HCT116 (cell line): ENCODE data around the gene SLC35D1. TPM values are rescaled to one million over a fixed set of nuclear protein-coding genes. Genes with fewer than 3 reads are reported as not detected.

Experiments
- ATAC-seq: fragments of 200-7000 bp; cut with Tn5 transposase; 2 replicates; pipeline ENCODE4 v1.9.1; 2020; ENCODE audit warnings: mild to moderate bottlenecking, moderate library complexity
- BruUV-seq: library from RNA; stranded (reverse); fragments of 400-500 nt; replicated peaks from 2 replicates; lab custom pipeline; 2021; lab: Mats Ljungman, UMichigan
- CTCF ChIA-PET: fragments of 300-600 bp; sonication (Branson Sonifier 250); formaldehyde crosslinking; loops from one replicate; lab custom pipeline; 2021; ENCODE audit warnings: antibody characterized with exemption; lab: Charles Lee
- POLR2A ChIA-PET: fragments of 300-600, 350-600 bp; sonication (Branson Sonifier 250); formaldehyde crosslinking; loops from one replicate; lab custom pipeline; 2021; ENCODE audit warnings: antibody characterized with exemption; lab: Charles Lee
- RAD21 ChIA-PET, 2 experiments: fragments of 300-600 bp; sonication (Branson Sonifier 250); formaldehyde crosslinking; loops; one replicate each; lab custom pipeline; 2023; ENCODE audit warnings: low total read pairs in 2 of 2; ENCODE audit not compliant: uncharacterized antibody in 2 of 2, unreplicated experiment in 2 of 2, low non-redundant PET in 1 of 2; lab: Charles Lee
- DNase-seq: peaks from one replicate; pipeline ENCODE4 v3.0.0-alpha.2; 2010; ENCODE audit warnings: low read depth, low spot score
- H2AFZ ChIP-seq: fragments of 200-600 bp; shearing (Covaris generic), sonication (generic); 2 replicates; pipeline ENCODE4 v1.6.1; 2017; ENCODE audit warnings: low read depth, mixed run types, mixed read lengths, antibody characterized with exemption, low read length; ENCODE audit not compliant: poor library complexity, severe bottlenecking
- H3K27ac ChIP-seq: 2 replicates; pipeline ENCODE4 v1.5.1; 2012; ENCODE audit warnings: low read depth, low read length
- H3K27me3 ChIP-seq: fragments of 200-600 bp; sonication (generic); 2 replicates; pipeline ENCODE4 v1.6.1; 2016; ENCODE audit warnings: mixed run types, low read length, mixed read lengths; ENCODE audit not compliant: insufficient read depth
- H3K36me3 ChIP-seq, 2 experiments: fragments of 200-500 bp in 1 of 2; fragments of 200-600 bp in 1 of 2; sonication (Bioruptor generic) in 1 of 2; sonication (generic) in 1 of 2; 2 replicates each; pipeline versions ENCODE4 v1.5.1 to v1.6.1; 2014 to 2016; ENCODE audit warnings: low read length in 2 of 2, inconsistent platforms in 1 of 2, mixed read lengths in 1 of 2, mixed run types in 1 of 2; ENCODE audit not compliant: insufficient read depth in 2 of 2, control insufficient read depth in 1 of 2
- H3K4me1 ChIP-seq, 2 experiments: fragments of 200-600 bp in 1 of 2; sonication (generic) in 1 of 2; 2 replicates each; pipeline versions ENCODE4 v1.5.1 to v1.6.1; 2012 to 2017; ENCODE audit warnings: low read length in 2 of 2, inconsistent platforms in 1 of 2, mild to moderate bottlenecking in 1 of 2, mixed read lengths in 1 of 2, mixed run types in 1 of 2, moderate library complexity in 1 of 2; ENCODE audit not compliant: insufficient read depth in 2 of 2, control insufficient read depth in 1 of 2
- H3K4me2 ChIP-seq: fragments of 200-600 bp; sonication (generic); 2 replicates; pipeline ENCODE4 v1.6.1; 2017; ENCODE audit warnings: mixed run types, low read length, mixed read lengths
- H3K4me3 ChIP-seq, 2 experiments: fragments of 200-600 bp in 1 of 2; sonication (generic) in 1 of 2; replicated peaks in 1 of 2; 2 replicates each; pipeline ENCODE4 v1.5.1; 2011 to 2016; ENCODE audit warnings: low read length in 2 of 2, control low read depth in 1 of 2, low read depth in 1 of 2, mild to moderate bottlenecking in 1 of 2, mixed read lengths in 1 of 2, mixed run types in 1 of 2
- H3K79me2 ChIP-seq: fragments of 200-600 bp; sonication (generic); 2 replicates; pipeline ENCODE4 v1.6.1; 2017; ENCODE audit warnings: mild to moderate bottlenecking, mixed run types, low read length, moderate library complexity, mixed read lengths; ENCODE audit not compliant: insufficient read depth
- H3K9ac ChIP-seq: fragments of 200-600 bp; sonication (generic); 2 replicates; pipeline ENCODE4 v1.6.1; 2016; ENCODE audit warnings: low read length, mixed read lengths
- H3K9me2 ChIP-seq: fragments of 200-600 bp; sonication (generic), shearing (Covaris generic); 2 replicates; pipeline ENCODE4 v1.6.1; 2017; ENCODE audit warnings: mixed run types, mild to moderate bottlenecking, moderate library complexity; ENCODE audit not compliant: insufficient read depth
- H3K9me3 ChIP-seq, 2 experiments: fragments of 200-500 bp in 1 of 2; fragments of 200-600 bp in 1 of 2; sonication (Bioruptor generic) in 1 of 2; sonication (generic) in 1 of 2; 2 replicates each; pipeline ENCODE4 v1.6.1; 2014 to 2017; ENCODE audit warnings: low read length in 2 of 2, mixed read lengths in 2 of 2, inconsistent platforms in 1 of 2, low read depth in 1 of 2, mild to moderate bottlenecking in 1 of 2, mixed run types in 1 of 2, moderate library complexity in 1 of 2; ENCODE audit not compliant: control insufficient read depth in 1 of 2, insufficient read depth in 1 of 2
- H4K20me1 ChIP-seq: fragments of 200-600 bp; sonication (generic), shearing (Covaris generic); 2 replicates; pipeline ENCODE4 v1.6.1; 2017; ENCODE audit warnings: mixed run types, mild to moderate bottlenecking, moderate library complexity; ENCODE audit not compliant: insufficient read depth
- ELF1 ChIP-seq: IDR thresholded peaks from 2 replicates; pipeline ENCODE4 v1.6.1; 2012; ENCODE audit warnings: low read depth, borderline replicate concordance
- EZH2phosphoT487 ChIP-seq: fragments of 200-600 bp; IDR thresholded peaks from 2 replicates; pipeline ENCODE4 v1.6.1; 2018; ENCODE audit warnings: antibody characterized with exemption, borderline replicate concordance
- FOSL1 ChIP-seq: IDR thresholded peaks from 2 replicates; pipeline ENCODE4 v1.6.1; 2012; ENCODE audit warnings: low read depth
- POLR2A ChIP-seq: IDR thresholded peaks from 2 replicates; pipeline ENCODE4 v1.7.0; 2011; ENCODE audit warnings: borderline replicate concordance; ENCODE audit not compliant: insufficient read depth, insufficient read length; ENCODE audit errors: extremely low read depth
- POLR2AphosphoS5 ChIP-seq: IDR thresholded peaks from 2 replicates; pipeline ENCODE4 v1.6.1; 2011; ENCODE audit warnings: mild to moderate bottlenecking, low read depth, low read length, moderate library complexity
- RAD21 ChIP-seq: IDR thresholded peaks from 2 replicates; pipeline ENCODE4 v1.6.1; 2012; ENCODE audit warnings: low read depth, mild to moderate bottlenecking
- SIN3A ChIP-seq: IDR thresholded peaks from 2 replicates; pipeline ENCODE4 v1.6.1; 2012; ENCODE audit warnings: low read depth
- TCF7L2 ChIP-seq: IDR thresholded peaks from 2 replicates; pipeline ENCODE4 v1.7.0; 2011; ENCODE audit warnings: borderline replicate concordance, inconsistent platforms; ENCODE audit not compliant: insufficient read depth, insufficient read length; ENCODE audit errors: extremely low read depth
- YY1 ChIP-seq: IDR thresholded peaks from 2 replicates; pipeline ENCODE4 v1.6.1; 2011; ENCODE audit warnings: low read length, low read depth, moderate library complexity, mild to moderate bottlenecking; ENCODE audit not compliant: insufficient replicate concordance; ENCODE audit errors: extremely low read depth
- ZFX ChIP-seq: fragments of 450-650 bp; IDR thresholded peaks from 2 replicates; pipeline ENCODE4 v1.6.1; 2017
- ZNF274 ChIP-seq: fragments of 200-500 bp; sonication (Bioruptor generic); IDR thresholded peaks from 2 replicates; pipeline ENCODE4 v1.6.1; 2014; ENCODE audit warnings: mild to moderate bottlenecking, low read depth, low read length, inconsistent platforms
- intact Hi-C: fragments of 100-400 bp; cut with micrococcal nuclease; formaldehyde crosslinking; loops from 2 replicates; pipeline ENCODE4 v1.10.0; 2022
- total RNA-seq: library from RNA; stranded (reverse); gene quantifications from one replicate; pipeline ENCODE4 v1.2.1, GENCODE V29; 2021; ENCODE audit not compliant: unreplicated experiment
- TF ChIP-seq, protein P1 (sequence below): IDR thresholded peaks from 2 replicates; pipeline ENCODE4 v1.6.1; 2011; ENCODE audit warnings: mild to moderate bottlenecking, low read length, moderate library complexity; ENCODE audit not compliant: insufficient replicate concordance; ENCODE audit errors: extremely low read depth
- TF ChIP-seq, protein P2 (sequence below), 3 experiments: fragments of 200-600 bp in 1 of 3; sonication (generic) in 1 of 3; IDR thresholded peaks in 2 of 3; conservative IDR thresholded peaks in 1 of 3; 2 replicates each; pipeline ENCODE4 v1.5.1; 2012 to 2017; ENCODE audit warnings: low read depth in 2 of 3, low read length in 2 of 3, antibody characterized with exemption in 1 of 3, borderline replicate concordance in 1 of 3, control low read depth in 1 of 3, mild to moderate bottlenecking in 1 of 3, mixed read lengths in 1 of 3, mixed run types in 1 of 3, moderate library complexity in 1 of 3; ENCODE audit not compliant: insufficient read depth in 1 of 3
- TF ChIP-seq, protein P3 (sequence below): IDR thresholded peaks from 2 replicates; pipeline ENCODE4 v1.6.1; 2012
- TF ChIP-seq, protein P4 (sequence below): IDR thresholded peaks from 2 replicates; pipeline ENCODE4 v1.6.1; 2012

The SLC35D1 gene
- total RNA-seq, 1 experiment from 2014 or later, result 6.1 TPM

- Histone ChIP-seq H3K27me3 (no peaks in the 10 kb centered on the region), H4K20me1 (no peaks in the 10 kb centered on the region), H3K27ac (no peak overlapping the region), H3K36me3 (no peaks in the 10 kb centered on the region), H3K4me1 (peaks cover 0 to 12% of the 10 kb centered on the region in 2 experiments; a peak in 1 of 4 replicates), H3K9me2 (no peaks in the 10 kb centered on the region; the same call in 1 of the 2 replicates), H3K4me2 (peak overlapping the region; percentile 38; the same call in 1 of the 2 replicates), H3K4me3 (no peak overlapping the region), H3K9me3 (no peaks in the 10 kb centered on the region), H2AFZ (no peak overlapping the region), H3K9ac (no peak overlapping the region), H3K79me2 (no peaks in the 10 kb centered on the region)
- POLR2A ChIA-PET, result no interaction called here
- BruUV-seq, result no TSS peak
- intact Hi-C loops, result no loop called here
- RAD21 ChIA-PET, result no interaction called here
- ATAC-seq (peak; percentile 66), DNase-seq (peak; percentile 3)
- CTCF ChIA-PET, result no interaction called here
- TF ChIP-seq EZH2phosphoT487 (no peak), ELF1 (no peak), YY1 (no peak), POLR2A (no peak), RAD21 (no peak), TCF7L2 (no peak), FOSL1 (no peak), ZFX (no peak), POLR2AphosphoS5 (no peak), ZNF274 (no peak), SIN3A (no peak)
- TF ChIP-seq, protein P1, sequence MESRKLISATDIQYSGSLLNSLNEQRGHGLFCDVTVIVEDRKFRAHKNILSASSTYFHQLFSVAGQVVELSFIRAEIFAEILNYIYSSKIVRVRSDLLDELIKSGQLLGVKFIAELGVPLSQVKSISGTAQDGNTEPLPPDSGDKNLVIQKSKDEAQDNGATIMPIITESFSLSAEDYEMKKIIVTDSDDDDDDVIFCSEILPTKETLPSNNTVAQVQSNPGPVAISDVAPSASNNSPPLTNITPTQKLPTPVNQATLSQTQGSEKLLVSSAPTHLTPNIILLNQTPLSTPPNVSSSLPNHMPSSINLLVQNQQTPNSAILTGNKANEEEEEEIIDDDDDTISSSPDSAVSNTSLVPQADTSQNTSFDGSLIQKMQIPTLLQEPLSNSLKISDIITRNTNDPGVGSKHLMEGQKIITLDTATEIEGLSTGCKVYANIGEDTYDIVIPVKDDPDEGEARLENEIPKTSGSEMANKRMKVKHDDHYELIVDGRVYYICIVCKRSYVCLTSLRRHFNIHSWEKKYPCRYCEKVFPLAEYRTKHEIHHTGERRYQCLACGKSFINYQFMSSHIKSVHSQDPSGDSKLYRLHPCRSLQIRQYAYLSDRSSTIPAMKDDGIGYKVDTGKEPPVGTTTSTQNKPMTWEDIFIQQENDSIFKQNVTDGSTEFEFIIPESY, result no peak
- TF ChIP-seq, protein P2, sequence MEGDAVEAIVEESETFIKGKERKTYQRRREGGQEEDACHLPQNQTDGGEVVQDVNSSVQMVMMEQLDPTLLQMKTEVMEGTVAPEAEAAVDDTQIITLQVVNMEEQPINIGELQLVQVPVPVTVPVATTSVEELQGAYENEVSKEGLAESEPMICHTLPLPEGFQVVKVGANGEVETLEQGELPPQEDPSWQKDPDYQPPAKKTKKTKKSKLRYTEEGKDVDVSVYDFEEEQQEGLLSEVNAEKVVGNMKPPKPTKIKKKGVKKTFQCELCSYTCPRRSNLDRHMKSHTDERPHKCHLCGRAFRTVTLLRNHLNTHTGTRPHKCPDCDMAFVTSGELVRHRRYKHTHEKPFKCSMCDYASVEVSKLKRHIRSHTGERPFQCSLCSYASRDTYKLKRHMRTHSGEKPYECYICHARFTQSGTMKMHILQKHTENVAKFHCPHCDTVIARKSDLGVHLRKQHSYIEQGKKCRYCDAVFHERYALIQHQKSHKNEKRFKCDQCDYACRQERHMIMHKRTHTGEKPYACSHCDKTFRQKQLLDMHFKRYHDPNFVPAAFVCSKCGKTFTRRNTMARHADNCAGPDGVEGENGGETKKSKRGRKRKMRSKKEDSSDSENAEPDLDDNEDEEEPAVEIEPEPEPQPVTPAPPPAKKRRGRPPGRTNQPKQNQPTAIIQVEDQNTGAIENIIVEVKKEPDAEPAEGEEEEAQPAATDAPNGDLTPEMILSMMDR (IDR thresholded peaks at IDR 0.05 in 2 of 3, conservative IDR thresholded peaks at IDR 0.05 in 1 of 3; ENCODE audit: borderline replicate concordance in 1 of 3, insufficient read depth in 1 of 3, low read depth in 2 of 3, low read length in 2 of 3), result no peak
- TF ChIP-seq, protein P3, sequence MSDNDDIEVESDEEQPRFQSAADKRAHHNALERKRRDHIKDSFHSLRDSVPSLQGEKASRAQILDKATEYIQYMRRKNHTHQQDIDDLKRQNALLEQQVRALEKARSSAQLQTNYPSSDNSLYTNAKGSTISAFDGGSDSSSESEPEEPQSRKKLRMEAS, result no peak
- TF ChIP-seq, protein P4, sequence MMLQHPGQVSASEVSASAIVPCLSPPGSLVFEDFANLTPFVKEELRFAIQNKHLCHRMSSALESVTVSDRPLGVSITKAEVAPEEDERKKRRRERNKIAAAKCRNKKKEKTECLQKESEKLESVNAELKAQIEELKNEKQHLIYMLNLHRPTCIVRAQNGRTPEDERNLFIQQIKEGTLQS, result no peak
Observed at GRCh38 chr1:67097305-67097704, 43.4 kb upstream of the SLC35D1 start.
